Measurements from ENCODE around the gene TAS2R3.
"Not testable (repeated sequence)": the region's sequence is repeated elsewhere in the genome, so short reads cannot be mapped to it uniquely, and the experiment has no call there.

TAS2R3 gene

GRCh38 chr7:141763797-141764196, at the start of gene TAS2R3:
Gene TAS2R3 (plus strand): TSS chr7:141764097. CDS start chr7:141764159, 62 bp downstream.
- no peak for DNase-seq (ENCODE audit: low read depth)

- DNase-seq (ENCODE audit: low read depth), result no peak
Measured at GRCh38 chr7:141714571-141714970, 49.3 kb upstream of the TAS2R3 start.

GRCh38 chr7:141715018-141715417, 48.9 kb upstream of the TAS2R3 start:
- DNase-seq (ENCODE audit: low read depth), result no peak

- no peak for DNase-seq (ENCODE audit: low read depth)
Measured at GRCh38 chr7:141715794-141716689, 47.9 kb upstream of the TAS2R3 start.

GRCh38 chr7:141717450-141717849, 46.4 kb upstream of the TAS2R3 start:
- no peak for DNase-seq (ENCODE audit: low read depth)

GRCh38 chr7:141722529-141722928, 41.4 kb upstream of the TAS2R3 start:
- no peak for DNase-seq (ENCODE audit: low read depth)

- no peak for DNase-seq (ENCODE audit: low read depth)
Measured at GRCh38 chr7:141729020-141729419, 34.9 kb upstream of the TAS2R3 start.

- no peak for DNase-seq (ENCODE audit: low read depth)
Measured at GRCh38 chr7:141731476-141732149, 32.3 kb upstream of the TAS2R3 start.

- no peak for DNase-seq (ENCODE audit: low read depth)
Measured at GRCh38 chr7:141737118-141737835, 26.6 kb upstream of the TAS2R3 start.

- peak; percentile 80 for DNase-seq (ENCODE audit: low read depth)
Measured at GRCh38 chr7:141737836-141738591, 25.9 kb upstream of the TAS2R3 start, which contains the start of gene SSBP1. Gene SSBP1 (plus strand): TSS chr7:141738358. CDS start chr7:141739167, 809 bp downstream.

- no peak for DNase-seq (ENCODE audit: low read depth)
Measured at GRCh38 chr7:141738592-141739013, 25.3 kb upstream of the TAS2R3 start.

GRCh38 chr7:141739250-141739649, 24.6 kb upstream of the TAS2R3 start:
- no peak for DNase-seq (ENCODE audit: low read depth)

- no peak for DNase-seq (ENCODE audit: low read depth)
Measured at GRCh38 chr7:141742229-141742628, 21.7 kb upstream of the TAS2R3 start.

- DNase-seq (ENCODE audit: low read depth), result no peak
Measured at GRCh38 chr7:141744131-141744530, 19.8 kb upstream of the TAS2R3 start.

GRCh38 chr7:141748396-141748795, 15.5 kb upstream of the TAS2R3 start:
- no peak for DNase-seq (ENCODE audit: low read depth)

GRCh38 chr7:141751904-141752303, 12.0 kb upstream of the TAS2R3 start:
- DNase-seq (ENCODE audit: low read depth), result not testable (repeated sequence)

GRCh38 chr7:141752634-141753033, 11.3 kb upstream of the TAS2R3 start:
- no peak for DNase-seq (ENCODE audit: low read depth)

- DNase-seq (ENCODE audit: low read depth), result no peak
Measured at GRCh38 chr7:141754939-141755338, 9.0 kb upstream of the TAS2R3 start.

GRCh38 chr7:141770083-141770583, 6.2 kb downstream of the TAS2R3 start:
- DNase-seq (ENCODE audit: low read depth), result not testable (repeated sequence)

GRCh38 chr7:141776374-141776773, 12.5 kb downstream of the TAS2R3 start, which contains the start of gene TAS2R4:
Gene TAS2R4 (plus strand): TSS chr7:141776674. CDS start chr7:141778489, 1,815 bp downstream.
- no peak for DNase-seq (ENCODE audit: low read depth)
